SU-DHL-6 (cell line): Measurements from ENCODE around the gene IFNA1.

Experiments
- H2AFZ ChIP-seq: fragments of 200-600 bp; sonication (generic); 2 replicates; pipeline ENCODE4 v1.6.1; 2014; ENCODE audit warnings: low read depth, mild to moderate bottlenecking, moderate library complexity, mixed read lengths, antibody characterized with exemption, low read length; ENCODE audit not compliant: severe bottlenecking
- H3F3A ChIP-seq: fragments of 200-600 bp; shearing (Covaris generic); 2 replicates; pipeline ENCODE4 v1.6.0; 2016; ENCODE audit warnings: antibody characterized with exemption, mild to moderate bottlenecking; ENCODE audit not compliant: insufficient read depth
- H3K27ac ChIP-seq: fragments of 200-600 bp; sonication (generic); 2 replicates; pipeline ENCODE4 v1.5.1; 2016; ENCODE audit warnings: low read depth, mild to moderate bottlenecking, low read length, moderate library complexity, mixed read lengths
- H3K27me3 ChIP-seq: fragments of 200-600 bp; sonication (generic), shearing (Covaris generic); 2 replicates; pipeline ENCODE4 v1.6.0; 2014; ENCODE audit warnings: mild to moderate bottlenecking, low read length
- H3K36me3 ChIP-seq: fragments of 200-600 bp; sonication (generic); 2 replicates; pipeline ENCODE4 v1.6.1; 2014; ENCODE audit warnings: mild to moderate bottlenecking, low read length, mixed read lengths
- H3K4me2 ChIP-seq: fragments of 300-600, 200-600 bp; shearing (Covaris generic), sonication (generic); 2 replicates; pipeline ENCODE4 v1.6.0; 2014; ENCODE audit warnings: low read length, low read depth, mild to moderate bottlenecking; ENCODE audit not compliant: poor library complexity, severe bottlenecking
- H3K4me3 ChIP-seq: fragments of 200-600 bp; sonication (generic); 2 replicates; pipeline ENCODE4 v1.5.1; 2014; ENCODE audit warnings: antibody characterized with exemption, low read length, mild to moderate bottlenecking, mixed read lengths; ENCODE audit not compliant: insufficient read depth, poor library complexity, severe bottlenecking
- H3K79me2 ChIP-seq: fragments of 200-600 bp; sonication (generic); 2 replicates; pipeline ENCODE4 v1.6.1; 2014; ENCODE audit warnings: mild to moderate bottlenecking, low read length, moderate library complexity; ENCODE audit not compliant: insufficient read depth
- H3K9ac ChIP-seq: fragments of 200-600 bp; sonication (generic); 2 replicates; pipeline ENCODE4 v1.7.0; 2014; ENCODE audit warnings: mild to moderate bottlenecking, low read length
- H3K9me2 ChIP-seq: fragments of 200-600 bp; sonication (generic); replicated peaks from 2 replicates; pipeline ENCODE4 v1.6.1; 2014; ENCODE audit warnings: low read length; ENCODE audit not compliant: insufficient read depth
- H3K9me3 ChIP-seq: fragments of 200-600 bp; sonication (generic); 2 replicates; pipeline ENCODE4 v1.6.1; 2014; ENCODE audit warnings: low read length, mixed read lengths; ENCODE audit not compliant: insufficient read depth
- H4K20me1 ChIP-seq: fragments of 200-600 bp; sonication (generic); 2 replicates; pipeline ENCODE4 v1.6.1; 2014; ENCODE audit warnings: low read depth, mild to moderate bottlenecking, antibody characterized with exemption, low read length, moderate library complexity, mixed read lengths
- EZH2phosphoT487 ChIP-seq: fragments of 200-600 bp; sonication (generic), shearing (Covaris generic); conservative IDR thresholded peaks from 2 replicates; pipeline ENCODE4 v1.6.1; 2018; ENCODE audit warnings: mild to moderate bottlenecking, antibody characterized with exemption, low read length, moderate library complexity, mixed read lengths
- TF ChIP-seq, protein P1 (sequence below): fragments of 200-600 bp; sonication (generic); IDR thresholded peaks from one replicate; pipeline ENCODE4 v1.5.1; 2017; ENCODE audit warnings: antibody characterized with exemption, mild to moderate bottlenecking, low read length, moderate library complexity; ENCODE audit not compliant: insufficient read depth, poor library complexity, severe bottlenecking

IFNA1 gene

GRCh38 chr9:21398955-21399489 is 41.2 kb upstream of the IFNA1 start:
- Histone ChIP-seq H3K9me2 (no peaks in the 10 kb centered on the region), H3K79me2 (no peaks in the 10 kb centered on the region), H3K4me2 (no peak overlapping the region), H4K20me1 (no peaks in the 10 kb centered on the region), H3K9ac (no peak overlapping the region), H3K27ac (no peak overlapping the region), H3K27me3 (no peaks in the 10 kb centered on the region), H3K9me3 (no peaks in the 10 kb centered on the region), H3F3A (no peaks in the 10 kb centered on the region), H3K4me3 (no peak overlapping the region), H2AFZ (no peak overlapping the region), H3K36me3 (no peaks in the 10 kb centered on the region)
- no peak for TF ChIP-seq EZH2phosphoT487
- TF ChIP-seq, protein P1, sequence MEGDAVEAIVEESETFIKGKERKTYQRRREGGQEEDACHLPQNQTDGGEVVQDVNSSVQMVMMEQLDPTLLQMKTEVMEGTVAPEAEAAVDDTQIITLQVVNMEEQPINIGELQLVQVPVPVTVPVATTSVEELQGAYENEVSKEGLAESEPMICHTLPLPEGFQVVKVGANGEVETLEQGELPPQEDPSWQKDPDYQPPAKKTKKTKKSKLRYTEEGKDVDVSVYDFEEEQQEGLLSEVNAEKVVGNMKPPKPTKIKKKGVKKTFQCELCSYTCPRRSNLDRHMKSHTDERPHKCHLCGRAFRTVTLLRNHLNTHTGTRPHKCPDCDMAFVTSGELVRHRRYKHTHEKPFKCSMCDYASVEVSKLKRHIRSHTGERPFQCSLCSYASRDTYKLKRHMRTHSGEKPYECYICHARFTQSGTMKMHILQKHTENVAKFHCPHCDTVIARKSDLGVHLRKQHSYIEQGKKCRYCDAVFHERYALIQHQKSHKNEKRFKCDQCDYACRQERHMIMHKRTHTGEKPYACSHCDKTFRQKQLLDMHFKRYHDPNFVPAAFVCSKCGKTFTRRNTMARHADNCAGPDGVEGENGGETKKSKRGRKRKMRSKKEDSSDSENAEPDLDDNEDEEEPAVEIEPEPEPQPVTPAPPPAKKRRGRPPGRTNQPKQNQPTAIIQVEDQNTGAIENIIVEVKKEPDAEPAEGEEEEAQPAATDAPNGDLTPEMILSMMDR, result no peak

- no peak for TF ChIP-seq EZH2phosphoT487
- TF ChIP-seq, protein P1, result no peak
- Histone ChIP-seq H3K9ac (no peak overlapping the region), H4K20me1 (no peaks in the 10 kb centered on the region)
Measured at GRCh38 chr9:21399956-21400355, 40.3 kb upstream of the IFNA1 start.

GRCh38 chr9:21402386-21403251 is 37.6 kb upstream of the IFNA1 start:
- Histone ChIP-seq H3K36me3 (no peaks in the 10 kb centered on the region), H4K20me1 (no peaks in the 10 kb centered on the region), H3K4me3 (no peak overlapping the region), H3K27me3 (no peaks in the 10 kb centered on the region), H3F3A (no peaks in the 10 kb centered on the region), H3K9me3 (no peaks in the 10 kb centered on the region), H2AFZ (no peak overlapping the region), H3K9ac (no peak overlapping the region), H3K9me2 (no peaks in the 10 kb centered on the region), H3K27ac (no peak overlapping the region), H3K4me2 (no peak overlapping the region), H3K79me2 (no peaks in the 10 kb centered on the region)
- TF ChIP-seq, protein P1, result no peak
- TF ChIP-seq EZH2phosphoT487, result no peak

More at GRCh38 chr9:21399956-21400355, 40.3 kb upstream of the IFNA1 start:
- H3K4me2 ChIP-seq, result no peak overlapping the region
- H3K27ac ChIP-seq, result no peak overlapping the region
- H3K79me2 ChIP-seq, result no peaks in the 10 kb centered on the region
- no peaks in the 10 kb centered on the region for H3K27me3 ChIP-seq
- H3K9me2 ChIP-seq, result no peaks in the 10 kb centered on the region
- H3F3A ChIP-seq, result no peaks in the 10 kb centered on the region
- no peak overlapping the region for H2AFZ ChIP-seq
- no peaks in the 10 kb centered on the region for H3K9me3 ChIP-seq
- no peaks in the 10 kb centered on the region for H3K36me3 ChIP-seq
- no peak overlapping the region for H3K4me3 ChIP-seq
